SK-N-SH treated with all-trans-retinoic acid at 6 μM for 48 hours (cell line): Measurements from ENCODE around the gene NHS.

ENCODE experiments used
- ATAC-seq: fragments of 200-7000 bp; cut with Tn5 transposase; 3 replicates; pipeline ENCODE4 v1.9.1; 2020; ENCODE audit warnings: mild to moderate bottlenecking, moderate library complexity
- ARNTL ChIP-seq: fragments of 450-650 bp; formaldehyde crosslinking; IDR thresholded peaks from 2 replicates; pipeline ENCODE4 v1.5.0; 2020; ENCODE audit warnings: low read depth, mild to moderate bottlenecking, moderate library complexity, borderline replicate concordance
- CSDC2 ChIP-seq: fragments of 250-450 bp; sonication (Bioruptor Pico); IDR thresholded peaks from 2 replicates; pipeline ENCODE4 v1.5.0; 2020; ENCODE audit warnings: mild to moderate bottlenecking, moderate library complexity
- GLIS3 ChIP-seq: fragments of 250-450 bp; sonication (Bioruptor Pico); IDR thresholded peaks from 2 replicates; pipeline ENCODE4 v1.5.0; 2020; ENCODE audit warnings: mild to moderate bottlenecking, moderate library complexity
- ISL1 ChIP-seq: fragments of 250-450 bp; sonication (Bioruptor Pico); IDR thresholded peaks from 2 replicates; pipeline ENCODE4 v2.1.2; 2022; ENCODE audit warnings: mild to moderate bottlenecking, moderate library complexity
- OSR1 ChIP-seq: fragments of 250-450 bp; sonication (Bioruptor Pico); IDR thresholded peaks from 2 replicates; pipeline ENCODE4 v1.8.0; 2022; ENCODE audit warnings: moderate library complexity, mild to moderate bottlenecking, inconsistent platforms
- PPARA ChIP-seq: fragments of 250-450 bp; sonication (Bioruptor Pico); IDR thresholded peaks from 2 replicates; pipeline ENCODE4 v1.5.0; 2020; ENCODE audit warnings: mild to moderate bottlenecking, borderline replicate concordance
- RARB ChIP-seq: fragments of 250-450 bp; sonication (Bioruptor Pico); IDR thresholded peaks from 2 replicates; pipeline ENCODE4 v1.8.0; 2021; ENCODE audit warnings: mild to moderate bottlenecking, moderate library complexity
- SNAI2 ChIP-seq: fragments of 250-450 bp; sonication (Bioruptor Pico); IDR thresholded peaks from 2 replicates; pipeline ENCODE4 v1.5.0; 2020; ENCODE audit warnings: mild to moderate bottlenecking, moderate library complexity
- TCF4 ChIP-seq: fragments of 250-450 bp; sonication (Bioruptor Pico); IDR thresholded peaks from 2 replicates; pipeline ENCODE4 v1.8.0; 2021; ENCODE audit warnings: mild to moderate bottlenecking, moderate library complexity, borderline replicate concordance
- ZC3H10 ChIP-seq: fragments of 250-450 bp; sonication (Bioruptor Pico); IDR thresholded peaks from 2 replicates; pipeline ENCODE4 v1.5.1; 2021; ENCODE audit warnings: mild to moderate bottlenecking, moderate library complexity
- ZFP3 ChIP-seq: fragments of 250-450 bp; sonication (Bioruptor Pico); IDR thresholded peaks from 2 replicates; pipeline ENCODE4 v1.5.0; 2020; ENCODE audit warnings: mild to moderate bottlenecking, moderate library complexity
- ZFP30 ChIP-seq: fragments of 450-650 bp; formaldehyde crosslinking; IDR thresholded peaks from 2 replicates; pipeline ENCODE4 v1.5.0; 2022; ENCODE audit warnings: mild to moderate bottlenecking, moderate library complexity
- ZNF565 ChIP-seq: fragments of 450-650 bp; formaldehyde crosslinking; conservative IDR thresholded peaks from 2 replicates; pipeline ENCODE4 v1.5.0; 2020; ENCODE audit warnings: low read depth, mild to moderate bottlenecking, moderate library complexity
- ZNF70 ChIP-seq: fragments of 450-650 bp; formaldehyde crosslinking; IDR thresholded peaks from 2 replicates; pipeline ENCODE4 v1.5.0; 2020; ENCODE audit warnings: mild to moderate bottlenecking, moderate library complexity
- ZNF8 ChIP-seq: fragments of 450-650 bp; formaldehyde crosslinking; IDR thresholded peaks from 2 replicates; pipeline ENCODE4 v1.5.0; 2020; ENCODE audit warnings: mild to moderate bottlenecking, moderate library complexity
- TF ChIP-seq, protein P1 (sequence below): fragments of 250-450 bp; sonication (Bioruptor Pico); IDR thresholded peaks from 2 replicates; pipeline ENCODE4 v1.8.0; 2021; ENCODE audit warnings: low read depth, mild to moderate bottlenecking, moderate library complexity, borderline replicate concordance
- TF ChIP-seq, protein P2 (sequence below): fragments of 250-450 bp; sonication (Bioruptor Pico); IDR thresholded peaks from 2 replicates; pipeline ENCODE4 v1.5.1; 2021; ENCODE audit warnings: mild to moderate bottlenecking, moderate library complexity
- TF ChIP-seq, protein P3 (sequence below): fragments of 250-450 bp; sonication (Bioruptor Pico); IDR thresholded peaks from 2 replicates; pipeline ENCODE4 v1.5.0; 2020; ENCODE audit warnings: mild to moderate bottlenecking, moderate library complexity

Gene NHS

DNA sequence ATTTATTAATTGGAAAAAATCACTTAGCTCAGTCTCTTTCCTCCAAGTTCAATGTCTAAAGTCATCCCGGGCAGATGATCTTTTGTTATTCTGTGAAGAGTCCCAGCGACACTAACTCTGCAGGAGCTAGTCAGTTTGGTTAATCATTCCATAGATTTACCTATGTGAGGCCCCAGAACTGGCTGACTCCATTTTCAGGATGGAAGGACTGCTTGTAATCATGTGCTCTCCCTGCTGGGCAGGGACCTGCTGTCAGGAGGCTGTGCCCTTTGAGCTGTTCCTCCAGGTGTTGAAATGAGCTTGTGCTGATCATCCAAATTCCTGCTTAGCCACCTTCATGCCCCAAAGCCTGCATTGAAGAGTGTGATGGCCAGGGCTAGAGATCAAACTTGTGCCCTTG, 169.8 kb downstream of the NHS start:
- TF ChIP-seq, protein P1, sequence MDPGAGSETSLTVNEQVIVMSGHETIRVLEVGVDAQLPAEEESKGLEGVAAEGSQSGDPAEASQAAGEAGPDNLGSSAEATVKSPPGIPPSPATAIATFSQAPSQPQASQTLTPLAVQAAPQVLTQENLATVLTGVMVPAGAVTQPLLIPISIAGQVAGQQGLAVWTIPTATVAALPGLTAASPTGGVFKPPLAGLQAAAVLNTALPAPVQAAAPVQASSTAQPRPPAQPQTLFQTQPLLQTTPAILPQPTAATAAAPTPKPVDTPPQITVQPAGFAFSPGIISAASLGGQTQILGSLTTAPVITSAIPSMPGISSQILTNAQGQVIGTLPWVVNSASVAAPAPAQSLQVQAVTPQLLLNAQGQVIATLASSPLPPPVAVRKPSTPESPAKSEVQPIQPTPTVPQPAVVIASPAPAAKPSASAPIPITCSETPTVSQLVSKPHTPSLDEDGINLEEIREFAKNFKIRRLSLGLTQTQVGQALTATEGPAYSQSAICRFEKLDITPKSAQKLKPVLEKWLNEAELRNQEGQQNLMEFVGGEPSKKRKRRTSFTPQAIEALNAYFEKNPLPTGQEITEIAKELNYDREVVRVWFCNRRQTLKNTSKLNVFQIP = no peak
- TF ChIP-seq GLIS3 (no peak), PPARA (no peak), OSR1 (CRISPR knock-in tag) (no peak), SNAI2 (CRISPR knock-in tag) (no peak), ARNTL (no peak), ZNF565 (CRISPR knock-in tag) (no peak), RARB (CRISPR knock-in tag) (no peak), ZFP3 (CRISPR knock-in tag) (no peak)
- TF ChIP-seq, protein P2, sequence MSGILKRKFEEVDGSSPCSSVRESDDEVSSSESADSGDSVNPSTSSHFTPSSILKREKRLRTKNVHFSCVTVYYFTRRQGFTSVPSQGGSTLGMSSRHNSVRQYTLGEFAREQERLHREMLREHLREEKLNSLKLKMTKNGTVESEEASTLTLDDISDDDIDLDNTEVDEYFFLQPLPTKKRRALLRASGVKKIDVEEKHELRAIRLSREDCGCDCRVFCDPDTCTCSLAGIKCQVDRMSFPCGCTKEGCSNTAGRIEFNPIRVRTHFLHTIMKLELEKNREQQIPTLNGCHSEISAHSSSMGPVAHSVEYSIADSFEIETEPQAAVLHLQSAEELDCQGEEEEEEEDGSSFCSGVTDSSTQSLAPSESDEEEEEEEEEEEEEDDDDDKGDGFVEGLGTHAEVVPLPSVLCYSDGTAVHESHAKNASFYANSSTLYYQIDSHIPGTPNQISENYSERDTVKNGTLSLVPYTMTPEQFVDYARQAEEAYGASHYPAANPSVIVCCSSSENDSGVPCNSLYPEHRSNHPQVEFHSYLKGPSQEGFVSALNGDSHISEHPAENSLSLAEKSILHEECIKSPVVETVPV (CRISPR knock-in tag) = no peak
- TF ChIP-seq, protein P3, sequence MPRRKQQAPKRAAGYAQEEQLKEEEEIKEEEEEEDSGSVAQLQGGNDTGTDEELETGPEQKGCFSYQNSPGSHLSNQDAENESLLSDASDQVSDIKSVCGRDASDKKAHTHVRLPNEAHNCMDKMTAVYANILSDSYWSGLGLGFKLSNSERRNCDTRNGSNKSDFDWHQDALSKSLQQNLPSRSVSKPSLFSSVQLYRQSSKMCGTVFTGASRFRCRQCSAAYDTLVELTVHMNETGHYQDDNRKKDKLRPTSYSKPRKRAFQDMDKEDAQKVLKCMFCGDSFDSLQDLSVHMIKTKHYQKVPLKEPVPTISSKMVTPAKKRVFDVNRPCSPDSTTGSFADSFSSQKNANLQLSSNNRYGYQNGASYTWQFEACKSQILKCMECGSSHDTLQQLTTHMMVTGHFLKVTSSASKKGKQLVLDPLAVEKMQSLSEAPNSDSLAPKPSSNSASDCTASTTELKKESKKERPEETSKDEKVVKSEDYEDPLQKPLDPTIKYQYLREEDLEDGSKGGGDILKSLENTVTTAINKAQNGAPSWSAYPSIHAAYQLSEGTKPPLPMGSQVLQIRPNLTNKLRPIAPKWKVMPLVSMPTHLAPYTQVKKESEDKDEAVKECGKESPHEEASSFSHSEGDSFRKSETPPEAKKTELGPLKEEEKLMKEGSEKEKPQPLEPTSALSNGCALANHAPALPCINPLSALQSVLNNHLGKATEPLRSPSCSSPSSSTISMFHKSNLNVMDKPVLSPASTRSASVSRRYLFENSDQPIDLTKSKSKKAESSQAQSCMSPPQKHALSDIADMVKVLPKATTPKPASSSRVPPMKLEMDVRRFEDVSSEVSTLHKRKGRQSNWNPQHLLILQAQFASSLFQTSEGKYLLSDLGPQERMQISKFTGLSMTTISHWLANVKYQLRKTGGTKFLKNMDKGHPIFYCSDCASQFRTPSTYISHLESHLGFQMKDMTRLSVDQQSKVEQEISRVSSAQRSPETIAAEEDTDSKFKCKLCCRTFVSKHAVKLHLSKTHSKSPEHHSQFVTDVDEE (CRISPR knock-in tag) = no peak
- no peak for ATAC-seq

DNA sequence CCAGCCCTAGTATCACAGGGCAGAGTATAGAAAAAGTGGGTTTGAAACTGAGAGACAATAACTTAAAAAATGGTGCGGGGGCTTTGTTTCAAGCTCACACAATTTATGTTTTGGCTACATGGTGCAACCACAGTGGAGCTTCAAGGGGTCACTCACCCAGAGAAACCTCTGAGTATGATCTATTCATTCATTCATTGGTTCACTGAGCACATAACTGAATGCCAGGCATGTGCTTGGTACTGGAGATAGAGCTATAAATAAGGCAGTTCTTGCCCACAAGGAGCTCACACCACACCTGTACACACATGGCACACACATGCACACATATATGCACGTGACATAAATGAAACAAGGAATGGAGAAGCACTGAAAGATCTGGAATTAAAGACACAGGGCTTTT, 171.4 kb downstream of the NHS start:
- no peak for TF ChIP-seq ZC3H10
- TF ChIP-seq ARNTL = no peak
- TF ChIP-seq ZNF8 (CRISPR knock-in tag) = no peak
- TF ChIP-seq, protein P1 = no peak
- no peak for TF ChIP-seq ISL1 (CRISPR knock-in tag)
- TF ChIP-seq CSDC2 (CRISPR knock-in tag) = no peak
- TF ChIP-seq ZNF70 (CRISPR knock-in tag) = no peak
- TF ChIP-seq RARB (CRISPR knock-in tag) = no peak
- no peak for ATAC-seq

DNA sequence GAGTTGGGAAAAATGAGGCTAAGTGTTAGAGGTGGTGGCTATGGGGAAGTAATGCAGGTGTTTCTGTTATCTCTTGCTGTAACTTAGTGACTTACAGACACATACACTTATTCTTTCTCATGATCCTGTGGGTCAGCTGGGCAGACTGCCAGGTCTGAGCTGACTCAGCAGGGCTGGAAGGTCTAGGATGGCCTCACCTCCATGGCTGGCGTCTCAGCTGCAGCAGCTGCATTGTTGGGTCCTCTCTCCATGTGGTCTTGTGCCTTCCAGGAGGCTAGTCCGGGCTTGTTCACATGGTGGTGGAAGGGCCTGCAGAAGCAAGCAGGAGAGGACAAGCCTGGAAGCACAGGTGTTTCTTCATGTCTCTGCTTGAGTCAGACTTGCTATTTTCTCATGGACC, 172.7 kb downstream of the NHS start:
- TF ChIP-seq GLIS3 (no peak), OSR1 (CRISPR knock-in tag) (peak; percentile 80; the same call in 1 of the 2 replicates)
- TF ChIP-seq, all 23 proteins: peak for 1
- peak; percentile 82 for ATAC-seq

DNA sequence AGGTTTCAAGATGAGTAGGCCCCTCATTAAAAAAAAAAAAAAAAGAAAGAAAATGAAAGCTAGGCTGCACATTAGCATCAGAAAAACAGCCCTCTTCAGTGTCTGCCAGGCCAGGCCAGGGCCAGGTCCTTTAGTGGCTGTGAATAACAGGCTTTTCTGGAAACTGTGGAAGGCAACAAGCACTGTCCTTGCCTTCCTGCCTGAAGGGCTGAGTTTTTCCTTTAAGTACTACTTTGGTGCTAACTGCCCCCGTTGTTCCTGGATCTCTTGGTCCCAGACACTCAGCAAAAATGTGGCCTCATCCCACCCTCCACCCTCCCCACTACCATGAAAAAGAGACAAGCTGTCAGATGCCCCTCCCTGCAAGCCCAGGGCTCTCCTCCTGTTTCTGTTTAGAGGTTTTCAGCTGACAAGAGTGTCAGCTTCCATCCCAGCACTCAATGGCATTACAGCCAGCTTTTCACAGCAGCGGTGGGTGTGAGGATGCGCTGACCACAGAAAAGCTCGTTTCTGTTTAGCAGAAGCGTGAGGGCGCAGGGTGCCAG, 174.2 kb downstream of the NHS start:
- peak; percentile 17; the same call in 1 of the 3 replicates for ATAC-seq
- TF ChIP-seq RARB (CRISPR knock-in tag) (no peak), TCF4 (CRISPR knock-in tag) (no peak), OSR1 (CRISPR knock-in tag) (no peak)
- TF ChIP-seq, all 23 proteins: peak for 0

DNA sequence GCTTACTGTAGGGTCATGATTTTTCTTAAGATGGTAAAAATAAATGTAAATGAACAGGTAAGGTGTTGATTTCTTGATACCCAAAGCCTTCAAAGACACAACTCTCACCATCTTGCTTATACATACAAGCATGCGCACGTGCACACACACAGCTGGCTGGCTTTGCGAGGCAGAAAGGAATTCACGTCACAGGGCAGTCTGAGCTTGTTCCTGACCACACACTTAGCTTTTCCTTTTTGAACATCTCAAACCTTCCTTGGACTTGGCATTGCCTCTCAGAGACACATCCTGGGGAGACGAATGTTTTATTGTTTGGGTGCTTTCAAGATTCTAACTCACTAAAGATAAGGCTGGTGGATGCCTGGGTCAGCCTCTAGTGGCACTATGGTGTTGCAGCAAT, 175.0 kb downstream of the NHS start:
- no peak for TF ChIP-seq PPARA
- no peak for TF ChIP-seq GLIS3
- TF ChIP-seq CSDC2 (CRISPR knock-in tag) = no peak
- TF ChIP-seq ARNTL = no peak
- no peak for TF ChIP-seq RARB (CRISPR knock-in tag)
- no peak for TF ChIP-seq ZFP3 (CRISPR knock-in tag)
- TF ChIP-seq ZFP30 = no peak
- TF ChIP-seq, protein P3 (CRISPR knock-in tag) = no peak
- no peak for TF ChIP-seq ZNF70 (CRISPR knock-in tag)
- no peak for ATAC-seq
